HG03097 (cell line): ENCODE data around the gene CNKSR3.
"Not testable (repeated sequence)": the region's sequence is repeated elsewhere in the genome, so short reads cannot be mapped to it uniquely, and the experiment has no call there.

Experiments
- ATAC-seq: cut with Tn5 transposase; IDR thresholded peaks from one replicate; pipeline ENCODE4 v1.9.1; 2021; ENCODE audit not compliant: unreplicated experiment, low FRiP score

Gene CNKSR3

GRCh38 chr6:154510144-154510905 is at the start of gene CNKSR3:
Gene CNKSR3 (minus strand): TSS chr6:154510685. CDS start chr6:154510114, 571 bp downstream.
- peak; percentile 78 for ATAC-seq

- ATAC-seq = no peak
Observed at GRCh38 chr6:154558984-154559383, 48.5 kb upstream of the CNKSR3 start.

GRCh38 chr6:154558513-154558912 is 48.0 kb upstream of the CNKSR3 start:
- ATAC-seq = no peak

GRCh38 chr6:154555073-154555677 is 44.7 kb upstream of the CNKSR3 start:
- no peak for ATAC-seq

- no peak for ATAC-seq
Observed at GRCh38 chr6:154554491-154554890, 44.0 kb upstream of the CNKSR3 start.

GRCh38 chr6:154550779-154551178 is 40.3 kb upstream of the CNKSR3 start:
- ATAC-seq = no peak

- ATAC-seq = no peak
Observed at GRCh38 chr6:154549179-154549578, 38.7 kb upstream of the CNKSR3 start.

GRCh38 chr6:154548130-154548830 is 37.8 kb upstream of the CNKSR3 start:
- no peak for ATAC-seq

GRCh38 chr6:154543628-154544027 is 33.1 kb upstream of the CNKSR3 start:
- ATAC-seq = no peak

GRCh38 chr6:154542747-154543146 is 32.3 kb upstream of the CNKSR3 start:
- no peak for ATAC-seq

GRCh38 chr6:154541837-154542236 is 31.4 kb upstream of the CNKSR3 start:
- ATAC-seq = not testable (repeated sequence)

GRCh38 chr6:154539593-154540269 is 29.2 kb upstream of the CNKSR3 start:
- ATAC-seq = no peak

- ATAC-seq = no peak
Observed at GRCh38 chr6:154538640-154539191, 28.2 kb upstream of the CNKSR3 start.

GRCh38 chr6:154537511-154538325 is 27.2 kb upstream of the CNKSR3 start:
- ATAC-seq = no peak

GRCh38 chr6:154536999-154537398 is 26.5 kb upstream of the CNKSR3 start:
- ATAC-seq = no peak

- no peak for ATAC-seq
Observed at GRCh38 chr6:154536255-154536654, 25.8 kb upstream of the CNKSR3 start.

- no peak for ATAC-seq
Observed at GRCh38 chr6:154535851-154536250, 25.4 kb upstream of the CNKSR3 start.

- no peak for ATAC-seq
Observed at GRCh38 chr6:154535147-154535546, 24.7 kb upstream of the CNKSR3 start.

GRCh38 chr6:154534531-154534930 is 24.0 kb upstream of the CNKSR3 start:
- ATAC-seq = no peak

- no peak for ATAC-seq
Observed at GRCh38 chr6:154532426-154532825, 21.9 kb upstream of the CNKSR3 start.
